Endothelial cell of umbilical vein (primary cell): Measurements from ENCODE around the gene SLMAP. TPM values are rescaled to one million over a fixed set of nuclear protein-coding genes. Genes with fewer than 3 reads are reported as not detected.

Experiments
- BruUV-seq: library from RNA; stranded (reverse); fragments of 400-500 nt; replicated peaks from 2 replicates; lab custom pipeline; 2021; lab: Mats Ljungman, UMichigan
- CTCF ChIA-PET: fragments of 300-600, 350-600 bp; sonication (Branson Sonifier 250); formaldehyde crosslinking; loops from one replicate; lab custom pipeline; 2021; ENCODE audit warnings: antibody characterized with exemption, inconsistent platforms; lab: Charles Lee
- POLR2A ChIA-PET: fragments of 300-600, 350-600 bp; sonication (Branson Sonifier 250); formaldehyde crosslinking; loops from one replicate; lab custom pipeline; 2021; ENCODE audit warnings: antibody characterized with exemption, inconsistent platforms; lab: Charles Lee
- DNase-seq: peaks from one replicate; pipeline ENCODE4 v3.0.0-alpha.2; 2011; ENCODE audit warnings: low read depth, low spot score
- FAIRE-seq: peaks from 2 replicates; lab custom pipeline; 2011; peaks lifted over from hg19 to GRCh38; lab: Jason Lieb, UNC
- H2AFZ ChIP-seq: 2 replicates; pipeline ENCODE4 v1.6.0; 2012; ENCODE audit warnings: low read depth, low read length, control low read depth, inconsistent platforms
- H3K27ac ChIP-seq: 2 replicates; pipeline ENCODE4 v1.5.1; 2011; ENCODE audit warnings: low read depth, mild to moderate bottlenecking, control low read depth, low read length, moderate library complexity; ENCODE audit not compliant: insufficient read depth
- H3K27me3 ChIP-seq, 2 experiments: 2 replicates each; pipeline versions ENCODE4 v1.6.0 to v1.6.1; 2011; ENCODE audit warnings: low read length in 2 of 2, mixed read lengths in 1 of 2; ENCODE audit not compliant: control insufficient read depth in 2 of 2, insufficient read depth in 2 of 2
- H3K36me3 ChIP-seq, 2 experiments: 2 replicates in 1 of 2; 3 replicates in 1 of 2; pipeline ENCODE4 v1.5.1; 2011; ENCODE audit warnings: low read length in 2 of 2, mild to moderate bottlenecking in 1 of 2, moderate library complexity in 1 of 2; ENCODE audit not compliant: control insufficient read depth in 2 of 2, insufficient read depth in 2 of 2; ENCODE audit errors: extremely low read depth in 1 of 2
- H3K4me1 ChIP-seq: 3 replicates; pipeline ENCODE4 v1.5.1; 2011; ENCODE audit warnings: mild to moderate bottlenecking, low read length; ENCODE audit not compliant: control insufficient read depth, insufficient read depth; ENCODE audit errors: extremely low read depth
- H3K4me2 ChIP-seq: 2 replicates; pipeline ENCODE4 v1.6.1; 2011; ENCODE audit warnings: low read length, control low read depth, mixed read lengths; ENCODE audit not compliant: insufficient read depth
- H3K4me3 ChIP-seq, 3 experiments: fragments of 200-600 bp in 1 of 3; sonication (generic), shearing (Covaris generic) in 1 of 3; replicated peaks in 1 of 3; 2 replicates each; pipeline ENCODE4 v1.5.1; 2011 to 2016; ENCODE audit warnings: control low read depth in 3 of 3, low read length in 3 of 3, mild to moderate bottlenecking in 2 of 3, inconsistent platforms in 1 of 3, low read depth in 1 of 3, moderate library complexity in 1 of 3; ENCODE audit not compliant: insufficient read depth in 1 of 3
- H3K79me2 ChIP-seq: 2 replicates; pipeline ENCODE4 v1.6.0; 2012; ENCODE audit warnings: low read length, inconsistent platforms; ENCODE audit not compliant: control insufficient read depth, insufficient read depth
- H3K9ac ChIP-seq: replicated peaks from 2 replicates; pipeline ENCODE3; 2011; ENCODE audit warnings: low read length, control low read depth; ENCODE audit not compliant: insufficient read depth; ENCODE audit errors: extremely low read depth
- H3K9me1 ChIP-seq: replicated peaks from 3 replicates; pipeline ENCODE4 v1.6.0; 2011; ENCODE audit warnings: mild to moderate bottlenecking, low read length; ENCODE audit not compliant: control insufficient read depth, insufficient read depth; ENCODE audit errors: extremely low read depth
- H3K9me3 ChIP-seq: replicated peaks from 2 replicates; pipeline ENCODE4 v1.5.1; 2012; ENCODE audit warnings: low read length, inconsistent platforms; ENCODE audit not compliant: control insufficient read depth, insufficient read depth
- H4K20me1 ChIP-seq: replicated peaks from 2 replicates; pipeline ENCODE3; 2011; ENCODE audit warnings: mild to moderate bottlenecking, low read length; ENCODE audit not compliant: control insufficient read depth, insufficient read depth; ENCODE audit errors: extremely low read depth
- CTCF ChIP-seq, 2 donors: IDR thresholded peaks; 1 replicate in 1 of 2; 2 replicates in 1 of 2; pipeline ENCODE4 v1.5.1; 2011; ENCODE audit warnings: low read length in 2 of 2, mild to moderate bottlenecking in 2 of 2, moderate library complexity in 2 of 2, control low read depth in 1 of 2, inconsistent platforms in 1 of 2, low read depth in 1 of 2; ENCODE audit not compliant: insufficient read depth in 1 of 2; ENCODE audit errors: extremely low read depth in 1 of 2
- EZH2 ChIP-seq: IDR thresholded peaks from 2 replicates; pipeline ENCODE4 v1.6.1; 2012; ENCODE audit warnings: borderline replicate concordance, low read depth, mild to moderate bottlenecking, moderate library complexity, low read length, inconsistent platforms; ENCODE audit not compliant: severe bottlenecking
- FOS ChIP-seq: IDR thresholded peaks from 2 replicates; pipeline ENCODE4 v1.6.1; 2011; ENCODE audit warnings: mild to moderate bottlenecking, low read length, moderate library complexity, borderline replicate concordance; ENCODE audit not compliant: insufficient read depth
- GATA2 ChIP-seq: IDR thresholded peaks from 2 replicates; pipeline ENCODE4 v1.7.0; 2011; ENCODE audit warnings: low read depth, mild to moderate bottlenecking, moderate library complexity, mixed read lengths, low read length; ENCODE audit not compliant: insufficient read length, insufficient read depth
- JUN ChIP-seq: IDR thresholded peaks from 2 replicates; pipeline ENCODE4 v1.6.1; 2011; ENCODE audit warnings: borderline replicate concordance, low read depth; ENCODE audit not compliant: insufficient read length, insufficient read depth
- MAX ChIP-seq: IDR thresholded peaks from 2 replicates; pipeline ENCODE4 v1.6.1; 2011; ENCODE audit not compliant: insufficient read depth, insufficient read length
- MYC ChIP-seq: IDR thresholded peaks from one replicate; pipeline ENCODE4 v1.6.1; 2011; ENCODE audit warnings: mild to moderate bottlenecking, low read depth, low read length
- POLR2A ChIP-seq: IDR thresholded peaks from 2 replicates; pipeline ENCODE4 v1.6.1; 2012; ENCODE audit warnings: low read depth, mild to moderate bottlenecking, control low read depth, low read length
- POLR2AphosphoS5 ChIP-seq: IDR thresholded peaks from 2 replicates; pipeline ENCODE4 v1.6.1; 2012; ENCODE audit warnings: low read depth, mild to moderate bottlenecking, control low read depth, low read length, moderate library complexity; ENCODE audit not compliant: insufficient read depth
- dilution Hi-C: fragments of 300-500 bp; cut with MboI; formaldehyde crosslinking; loops from one replicate; pipeline ENCODE4 v1.15.0; 2019; ENCODE audit warnings: low sequenced_read_pairs; ENCODE audit not compliant: extremely low pct_ligation_motif_present
- intact Hi-C: fragments of 100-400 bp; cut with micrococcal nuclease; formaldehyde crosslinking; loops from one replicate; pipeline ENCODE4 v1.10.0; 2022
- polyA plus RNA-seq, 4 experiments: library from polyadenylated mRNA; depleted of rRNA in 3 of 4; stranded (reverse) in 3 of 4; unstranded in 1 of 4; fragments of >200 nt; gene quantifications; 2 replicates each; pipeline versions ENCODE4 v1.2.1 to v1.2.3, GENCODE V29; 2011 to 2012; ENCODE audit warnings: missing spikeins in 1 of 4
- total RNA-seq: library from RNA; stranded (reverse); gene quantifications from 2 replicates; pipeline ENCODE4 v1.2.3, GENCODE V29; 2021

The SLMAP gene
- total and polyA plus RNA-seq, 2 donors (not counting 3 experiments of a cell fraction or from before 2014, with no cell fraction given): 9.8 to 54.7 TPM

GRCh38 chr3:57841818-57842217 is 85.7 kb downstream of the SLMAP start:
- no peak overlapping the region for H3K27ac ChIP-seq
- no peak overlapping the region for H3K4me2 ChIP-seq
- H3K4me1 ChIP-seq: no peaks in the 10 kb centered on the region
- peak; percentile 16 for DNase-seq
- H3K9me3 ChIP-seq: no peaks in the 10 kb centered on the region
- H3K9me1 ChIP-seq: no peaks in the 10 kb centered on the region
- H3K36me3 ChIP-seq: no peaks in the 10 kb centered on the region
- no peaks in the 10 kb centered on the region for H4K20me1 ChIP-seq
- no peak for FAIRE-seq
- no peak for TF ChIP-seq JUN
- no peak for TF ChIP-seq GATA2
- TF ChIP-seq POLR2AphosphoS5: no peak
- TF ChIP-seq CTCF (IDR thresholded peaks at IDR 0.05; ENCODE audit: extremely low read depth in 1 of 2, insufficient read depth in 1 of 2, low read depth in 1 of 2, low read length in 2 of 2): no peak
- no peak for TF ChIP-seq MYC
- no peak for TF ChIP-seq MAX
- no peak for TF ChIP-seq EZH2
- TF ChIP-seq POLR2A: no peak
- TF ChIP-seq FOS: no peak
- H3K9ac ChIP-seq: no peak overlapping the region
- H3K79me2 ChIP-seq: no peaks in the 10 kb centered on the region
- no peak overlapping the region for H2AFZ ChIP-seq
- POLR2A ChIA-PET: no interaction called here
- no peaks in the 10 kb centered on the region for H3K27me3 ChIP-seq
- CTCF ChIA-PET: interaction anchor here (0.9 to 1.6 kb wide), 4 partner anchors 11 to 444 kb away, joined by 3 to 7 read pairs (median 4); no protein-coding TSS in a partner anchor
- dilution Hi-C loops: no loop called here
- no peak overlapping the region for H3K4me3 ChIP-seq
- intact Hi-C loops: loop anchor here (5.0 kb wide), 1 partner anchor 85 kb away; the partner anchor contains the start of gene SLMAP
- BruUV-seq: no TSS peak
